ENCODE results near the gene TSPEAR.

Gene TSPEAR

GRCh38 chr21:44729336-44730027 lies 18.1 kb upstream of the TSPEAR start:
- Histone ChIP-seq H3K36me3 (no peaks in the 10 kb centered on the region), H3K27ac (no peak overlapping the region), H3K9me3 (no peaks in the 10 kb centered on the region), H3K27me3 (peaks cover 34% of the 10 kb centered on the region), H3K4me3 (ENCODE audit: low read depth in 1 of 2, low read length in 1 of 2) (no peak overlapping the region), H3K4me1 (ENCODE audit: control insufficient read depth in 1 of 2, insufficient read depth in 1 of 2, low read depth in 1 of 2, low read length in 1 of 2) (no peaks in the 10 kb centered on the region)
- no peak for TF ChIP-seq CTCF (IDR thresholded peaks at IDR 0.05)

GRCh38 chr21:44728716-44729115 lies 17.3 kb upstream of the TSPEAR start:
- Histone ChIP-seq H3K36me3 (no peaks in the 10 kb centered on the region), H3K4me1 (ENCODE audit: control insufficient read depth in 1 of 2, insufficient read depth in 1 of 2, low read depth in 1 of 2, low read length in 1 of 2) (no peaks in the 10 kb centered on the region), H3K27ac (no peak overlapping the region), H3K4me3 (ENCODE audit: low read depth in 1 of 2, low read length in 1 of 2) (no peak overlapping the region), H3K9me3 (no peaks in the 10 kb centered on the region), H3K27me3 (peaks cover 42% of the 10 kb centered on the region)
- no peak for TF ChIP-seq CTCF (IDR thresholded peaks at IDR 0.05)

GRCh38 chr21:44727757-44728156 lies 16.4 kb upstream of the TSPEAR start:
- H3K9me3 ChIP-seq: no peaks in the 10 kb centered on the region
- H3K27ac ChIP-seq: no peak overlapping the region
- peaks cover 51% of the 10 kb centered on the region for H3K27me3 ChIP-seq
- H3K4me3 ChIP-seq (ENCODE audit: low read depth in 1 of 2, low read length in 1 of 2): no peak overlapping the region
- H3K4me1 ChIP-seq (ENCODE audit: control insufficient read depth in 1 of 2, insufficient read depth in 1 of 2, low read depth in 1 of 2, low read length in 1 of 2): no peaks in the 10 kb centered on the region
- TF ChIP-seq CTCF (IDR thresholded peaks at IDR 0.05): no peak
- H3K36me3 ChIP-seq: no peaks in the 10 kb centered on the region

- no peak for TF ChIP-seq CTCF (IDR thresholded peaks at IDR 0.05)
- Histone ChIP-seq H3K4me3 (ENCODE audit: low read depth in 1 of 2, low read length in 1 of 2) (no peak overlapping the region), H3K36me3 (no peaks in the 10 kb centered on the region), H3K4me1 (ENCODE audit: control insufficient read depth in 1 of 2, insufficient read depth in 1 of 2, low read depth in 1 of 2, low read length in 1 of 2) (no peaks in the 10 kb centered on the region), H3K27ac (no peak overlapping the region), H3K9me3 (no peaks in the 10 kb centered on the region), H3K27me3 (peaks cover 56% of the 10 kb centered on the region)
Observed at GRCh38 chr21:44727321-44727720, 15.9 kb upstream of the TSPEAR start.

GRCh38 chr21:44726826-44727225 lies 15.5 kb upstream of the TSPEAR start:
- no peak for TF ChIP-seq CTCF (IDR thresholded peaks at IDR 0.05)
- Histone ChIP-seq H3K27me3 (peaks cover 61% of the 10 kb centered on the region), H3K36me3 (no peaks in the 10 kb centered on the region), H3K4me3 (ENCODE audit: low read depth in 1 of 2, low read length in 1 of 2) (no peak overlapping the region), H3K4me1 (ENCODE audit: control insufficient read depth in 1 of 2, insufficient read depth in 1 of 2, low read depth in 1 of 2, low read length in 1 of 2) (no peaks in the 10 kb centered on the region), H3K27ac (no peak overlapping the region), H3K9me3 (no peaks in the 10 kb centered on the region)

Measured in neutrophil (primary cell).